Fibroblast of mammary gland (primary cell): Measurements from ENCODE around the gene CALCB.

Experiments used
- DNase-seq: peaks from one replicate; pipeline ENCODE4 v3.0.0-alpha.2; 2010; ENCODE audit warnings: low read depth
- H3K4me3 ChIP-seq: 2 replicates; pipeline ENCODE4 v1.5.1; 2011; ENCODE audit warnings: low read depth, mild to moderate bottlenecking, low read length, moderate library complexity; ENCODE audit not compliant: control insufficient read depth
- CTCF ChIP-seq: conservative IDR thresholded peaks from 2 replicates; pipeline ENCODE4 v1.5.1; 2011; ENCODE audit warnings: low read depth, low read length, inconsistent platforms; ENCODE audit not compliant: control insufficient read depth, insufficient read depth

The CALCB gene

DNA sequence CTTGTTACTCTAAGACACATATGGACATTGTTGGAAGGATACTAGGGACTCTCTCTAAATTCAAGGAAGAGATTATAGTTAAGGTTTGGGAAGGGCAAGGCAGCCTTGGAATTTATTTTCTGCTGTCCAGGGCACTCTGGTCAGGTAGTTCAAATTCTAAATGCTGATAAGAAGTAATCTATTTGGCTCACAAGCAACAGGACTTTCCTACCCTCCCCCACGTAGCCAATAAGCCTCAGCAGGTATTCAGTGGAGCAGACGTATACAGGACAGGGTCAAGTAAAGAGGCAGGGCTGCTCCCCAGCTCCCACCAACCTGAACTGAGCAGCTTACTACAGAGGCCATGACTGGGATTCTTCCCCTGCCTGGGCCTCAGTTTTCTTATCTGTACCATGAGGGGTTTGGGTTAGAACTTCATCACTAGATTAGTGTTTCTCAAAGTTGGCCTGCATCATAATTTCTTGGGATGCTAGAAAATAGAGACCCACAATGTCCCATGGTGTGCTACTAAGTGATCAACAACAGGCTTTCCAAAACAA, 35.3 kb downstream of the CALCB start:
- TF ChIP-seq CTCF: no peak
- H3K4me3 ChIP-seq: no peak overlapping the region
- DNase-seq: no peak

DNA sequence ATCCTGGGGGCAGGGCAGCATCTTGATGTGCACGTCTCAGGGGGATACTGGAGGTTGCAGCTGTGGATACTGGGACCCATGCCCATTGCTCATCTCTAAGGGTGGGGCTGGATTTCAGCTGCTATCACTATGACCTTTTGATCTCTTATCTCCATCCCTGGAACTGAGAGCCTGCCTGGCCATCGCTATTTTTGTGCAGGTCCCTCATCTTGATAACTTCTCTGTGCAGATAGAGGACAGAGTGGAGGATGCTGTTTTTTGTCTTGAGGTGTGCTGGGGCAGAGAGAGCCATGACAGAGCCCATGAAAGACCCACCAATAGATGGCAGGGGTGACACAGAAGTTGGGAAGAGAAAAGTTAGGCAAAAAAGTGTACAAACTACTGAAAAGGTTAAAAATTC, 36.2 kb downstream of the CALCB start:
- DNase-seq: no peak
- TF ChIP-seq CTCF: no peak
- H3K4me3 ChIP-seq: no peak overlapping the region

DNA sequence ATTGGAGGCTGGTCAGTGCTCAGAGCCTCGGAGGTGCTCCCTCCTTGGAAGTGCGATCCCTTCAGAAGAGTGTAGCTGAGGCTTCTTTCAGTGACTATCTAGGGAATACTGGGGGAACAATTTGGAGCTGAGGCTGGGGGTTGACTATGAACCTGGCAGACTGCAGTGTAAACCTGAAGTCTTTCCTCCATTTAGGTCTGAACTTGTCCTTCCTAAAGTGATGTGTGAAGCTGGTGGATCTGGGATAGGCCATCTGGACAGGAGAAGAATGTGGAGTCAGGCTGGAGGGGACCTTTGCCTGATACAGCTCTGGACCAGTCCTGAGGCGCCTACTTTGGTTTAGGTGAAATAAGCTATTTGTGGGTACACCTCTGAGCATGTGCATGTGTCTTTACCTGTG, 37.8 kb downstream of the CALCB start:
- TF ChIP-seq CTCF: no peak
- H3K4me3 ChIP-seq: no peak overlapping the region
- no peak for DNase-seq

DNA sequence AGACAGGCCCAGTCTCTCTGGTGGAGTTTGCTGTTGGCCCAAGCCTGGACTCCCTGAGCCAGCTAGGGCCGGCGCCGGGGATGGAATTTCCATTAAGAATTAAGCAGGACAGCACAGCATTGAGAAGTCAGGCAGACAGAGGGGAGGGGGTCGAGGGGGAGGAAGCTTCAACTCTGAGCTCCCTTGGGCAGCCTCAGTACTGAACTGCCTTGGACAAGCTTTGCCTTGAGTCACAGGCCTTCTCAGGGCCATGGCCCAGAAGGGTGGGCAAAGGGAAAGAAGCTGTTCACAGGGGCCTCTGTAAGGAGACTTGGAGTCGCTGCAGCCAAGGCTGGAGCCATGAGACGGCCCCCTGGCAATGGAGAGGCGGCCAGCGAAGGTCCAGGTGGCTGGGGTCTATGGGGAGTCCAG, 38.7 kb downstream of the CALCB start:
- no peak for DNase-seq
- no peak overlapping the region for H3K4me3 ChIP-seq
- no peak for TF ChIP-seq CTCF

DNA sequence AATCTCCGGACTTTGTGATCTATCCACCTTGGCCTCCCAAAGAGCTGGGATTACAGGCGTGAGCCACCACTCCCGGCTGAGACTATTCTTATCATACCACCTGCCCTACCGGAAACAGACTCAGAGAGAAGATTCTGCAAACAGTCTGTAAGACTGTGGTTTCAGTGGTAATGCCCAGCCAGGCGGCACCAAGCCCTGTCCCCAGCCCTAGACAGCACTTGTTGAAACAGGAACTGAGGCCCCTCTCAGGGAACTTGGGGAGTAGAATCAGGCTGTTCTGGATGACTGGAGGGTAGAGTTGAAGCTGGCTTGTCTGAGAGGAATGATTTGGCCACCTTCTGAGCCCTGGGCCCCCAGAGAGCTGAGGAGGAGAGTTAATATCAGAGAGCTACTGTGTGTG, 40.0 kb downstream of the CALCB start:
- no peak overlapping the region for H3K4me3 ChIP-seq
- TF ChIP-seq CTCF: no peak
- DNase-seq: no peak

DNA sequence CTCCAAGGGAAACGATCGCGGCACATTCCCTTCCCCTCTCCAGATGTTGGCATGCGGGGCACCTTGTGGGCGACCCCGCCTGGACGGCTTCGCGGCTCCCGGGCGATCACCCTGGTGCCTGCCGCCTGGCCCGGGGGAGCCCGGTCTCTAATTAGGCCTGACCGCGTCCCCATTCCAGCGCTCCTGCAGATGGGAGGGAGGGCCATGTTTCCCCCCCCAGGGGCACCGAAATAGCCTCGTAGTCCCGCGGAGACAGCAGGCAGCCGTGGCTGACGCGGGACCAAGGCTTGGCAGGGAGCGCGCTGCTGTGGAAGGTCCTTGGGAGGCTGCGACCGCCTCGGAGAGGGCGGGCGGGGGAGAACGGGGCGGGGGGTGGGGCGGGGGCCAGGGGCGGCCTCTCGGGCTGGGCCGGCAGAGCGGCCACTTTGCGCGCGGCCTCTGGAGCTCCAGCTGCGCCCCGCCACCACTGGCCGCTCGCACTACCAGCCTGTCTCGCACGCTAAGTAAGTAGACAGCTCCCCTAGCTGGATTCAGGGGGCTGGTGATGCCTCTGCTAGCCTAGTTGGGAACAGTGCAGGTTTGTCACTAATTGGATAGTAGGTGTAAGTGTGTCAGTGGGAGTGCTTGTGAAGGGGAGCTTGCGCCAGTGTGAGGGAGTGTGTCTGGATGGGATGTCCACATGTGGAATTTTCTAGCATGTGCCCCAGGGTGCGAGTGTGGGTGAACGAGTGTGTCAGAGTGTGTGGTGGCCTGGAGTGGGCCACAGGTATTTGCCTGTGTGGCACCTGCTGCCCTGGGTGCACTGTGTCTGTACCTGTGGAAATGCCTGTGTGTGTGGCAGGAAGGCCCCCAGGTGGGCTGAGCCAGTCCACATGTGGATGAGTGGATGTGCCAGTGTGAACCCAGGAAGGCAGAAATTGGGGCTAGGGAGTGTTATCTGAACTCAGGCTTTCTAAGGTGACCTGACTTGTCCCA, 41.4 kb downstream of the CALCB start, which contains the start of gene INSC:
TSS of gene INSC (plus strand) at position 423 of the 975 bp plus-strand sequence. CDS start 34,252 bp downstream, outside the sequence.
- peak within 1 kb of the TSS; percentile 53 for H3K4me3 ChIP-seq
- TF ChIP-seq CTCF: peak; percentile 11
- peak; percentile 46 for DNase-seq
